Uterus (tissue), 4 donors: ENCODE measurements around the gene RNF39. TPM values are rescaled to one million over a fixed set of nuclear protein-coding genes. Genes with fewer than 3 reads are reported as not detected.

ENCODE experiments used
- DNase-seq, 2 donors: peaks; one replicate each; pipeline ENCODE4 v3.0.0-alpha.2; 2019 to 2020
- H3K27ac ChIP-seq, 2 donors: fragments of 200-600 bp; sonication (generic); 1 replicate in 1 of 2; 2 replicates in 1 of 2; pipeline ENCODE4 v1.5.1; 2016 to 2018
- H3K27me3 ChIP-seq, 2 donors: fragments of 200-600 bp; sonication (generic); one replicate each; pipeline ENCODE4 v1.5.1; 2018 to 2019; ENCODE audit warnings: control low read depth in 1 of 2
- H3K36me3 ChIP-seq, 2 donors: fragments of 200-600 bp; sonication (generic); one replicate each; pipeline ENCODE4 v1.5.1; 2019; ENCODE audit warnings: control low read depth in 1 of 2
- H3K4me1 ChIP-seq, 2 donors: fragments of 200-600 bp; sonication (generic); one replicate each; pipeline ENCODE4 v1.5.1; 2018 to 2019; ENCODE audit warnings: control low read depth in 1 of 2
- H3K4me3 ChIP-seq, 2 donors: fragments of 200-600 bp; sonication (generic); 1 replicate in 1 of 2; 2 replicates in 1 of 2; pipeline ENCODE4 v1.5.1; 2018 to 2019; ENCODE audit warnings: mild to moderate bottlenecking in 1 of 2
- H3K9me3 ChIP-seq, 2 donors: fragments of 200-600 bp; sonication (generic); one replicate each; pipeline ENCODE4 v1.5.1; 2019; ENCODE audit warnings: control low read depth in 1 of 2
- CTCF ChIP-seq, 4 experiments: fragments of 200-600 bp in 2 of 4; fragments of 450-650 bp in 2 of 4; sonication (generic) in 2 of 4; IDR thresholded peaks; one replicate each; pipeline ENCODE4 v1.5.1; 2016 to 2019; ENCODE audit warnings: antibody characterized with exemption in 4 of 4, mild to moderate bottlenecking in 2 of 4, moderate library complexity in 1 of 4
- POLR2A ChIP-seq, 2 donors: fragments of 450-650 bp; IDR thresholded peaks; one replicate each; pipeline ENCODE4 v1.6.1; 2016; ENCODE audit warnings: antibody characterized with exemption in 2 of 2, mild to moderate bottlenecking in 1 of 2, moderate library complexity in 1 of 2
- intact Hi-C: fragments of 100-400 bp; cut with DNase I; formaldehyde crosslinking; loops from one replicate; pipeline ENCODE4 v1.15.1; 2023; ENCODE audit warnings: low total_unique reads
- total RNA-seq, 4 donors: library from RNA; depleted of rRNA in 3 of 4; stranded (reverse); fragments of >200 nt in 3 of 4; gene quantifications; one replicate each; pipeline versions ENCODE4 v1.1.0 to v1.2.4, GENCODE V29; 2014 to 2023
- donor health status: DM: yes; HTN: yes; CAD: no.

Gene RNF39
- total RNA-seq, 4 donors from 2014 or later = 0.21 to 0.83 TPM; not detected in 2

GRCh38 chr6:30075790-30076732, 492 bp upstream of the RNF39 start:
- no peak overlapping the region for H3K27ac ChIP-seq
- no peaks in the 10 kb centered on the region for H3K36me3 ChIP-seq
- H3K4me3 ChIP-seq = peak overlapping the region in 1 of 2 donors; percentile 7
- intact Hi-C loops = no loop called here
- H3K9me3 ChIP-seq = no peaks in the 10 kb centered on the region
- no peak for DNase-seq
- peaks cover 0 to 18% of the 10 kb centered on the region in 2 donors for H3K4me1 ChIP-seq
- H3K27me3 ChIP-seq = peaks cover 12 to 20% of the 10 kb centered on the region in 2 donors
- TF ChIP-seq CTCF (IDR thresholded peaks at IDR 0.05) (no peak), POLR2A (IDR thresholded peaks at IDR 0.05) (no peak)

GRCh38 chr6:30074331-30075093, 1.1 kb downstream of the RNF39 start:
- peak overlapping the region in 1 of 2 donors; percentile 7 for H3K4me3 ChIP-seq
- TF ChIP-seq POLR2A (IDR thresholded peaks at IDR 0.05) = no peak
- TF ChIP-seq CTCF (IDR thresholded peaks at IDR 0.05) = no peak
- H3K27ac ChIP-seq = no peak overlapping the region
- H3K4me1 ChIP-seq = peaks cover 0 to 20% of the 10 kb centered on the region in 2 donors
- intact Hi-C loops = no loop called here
- H3K36me3 ChIP-seq = no peaks in the 10 kb centered on the region
- DNase-seq = no peak
- H3K27me3 ChIP-seq = peaks cover 12 to 20% of the 10 kb centered on the region in 2 donors
- H3K9me3 ChIP-seq = no peaks in the 10 kb centered on the region

GRCh38 chr6:30073489-30074235, 1.9 kb downstream of the RNF39 start:
- no peak for DNase-seq
- intact Hi-C loops = no loop called here

GRCh38 chr6:30071858-30072257, 3.7 kb downstream of the RNF39 start:
- TF ChIP-seq POLR2A (IDR thresholded peaks at IDR 0.05) (no peak), CTCF (IDR thresholded peaks at IDR 0.05) (no peak)
- peaks cover 12 to 20% of the 10 kb centered on the region in 2 donors for H3K27me3 ChIP-seq
- peaks cover 8 to 20% of the 10 kb centered on the region in 2 donors for H3K4me1 ChIP-seq

More at GRCh38 chr6:30073489-30074235, 1.9 kb downstream of the RNF39 start:
- Histone ChIP-seq H3K9me3 (no peaks in the 10 kb centered on the region), H3K27ac (no peak overlapping the region), H3K4me1 (peaks cover 0 to 20% of the 10 kb centered on the region in 2 donors), H3K4me3 (no peak overlapping the region), H3K27me3 (peaks cover 12 to 20% of the 10 kb centered on the region in 2 donors), H3K36me3 (no peaks in the 10 kb centered on the region)
- no peak for TF ChIP-seq CTCF (IDR thresholded peaks at IDR 0.05)

More at GRCh38 chr6:30071858-30072257, 3.7 kb downstream of the RNF39 start:
- Histone ChIP-seq H3K36me3 (no peaks in the 10 kb centered on the region), H3K27ac (no peak overlapping the region), H3K9me3 (no peaks in the 10 kb centered on the region), H3K4me3 (no peak overlapping the region)
- intact Hi-C loops = no loop called here
- DNase-seq = no peak
